Astrocyte of the spinal cord (primary cell): ENCODE data around the gene PATZ1.

Experiments used
- DNase-seq: peaks from one replicate; pipeline ENCODE4 v3.0.0; 2011; ENCODE audit warnings: low read depth, low spot score
- H3K4me3 ChIP-seq: 2 replicates; pipeline ENCODE4 v1.5.1; 2011; ENCODE audit warnings: low read depth, mild to moderate bottlenecking, low read length, moderate library complexity
- in situ Hi-C: cut with HindIII; loops from 2 replicates; pipeline ENCODE4 v1.10.0; 2017; ENCODE audit warnings: low sequenced_read_pairs
- TF ChIP-seq, protein P1 (sequence below): IDR thresholded peaks from 2 replicates; pipeline ENCODE4 v1.5.1; 2012; ENCODE audit warnings: low read depth, mild to moderate bottlenecking, low read length, inconsistent platforms

Gene PATZ1

DNA sequence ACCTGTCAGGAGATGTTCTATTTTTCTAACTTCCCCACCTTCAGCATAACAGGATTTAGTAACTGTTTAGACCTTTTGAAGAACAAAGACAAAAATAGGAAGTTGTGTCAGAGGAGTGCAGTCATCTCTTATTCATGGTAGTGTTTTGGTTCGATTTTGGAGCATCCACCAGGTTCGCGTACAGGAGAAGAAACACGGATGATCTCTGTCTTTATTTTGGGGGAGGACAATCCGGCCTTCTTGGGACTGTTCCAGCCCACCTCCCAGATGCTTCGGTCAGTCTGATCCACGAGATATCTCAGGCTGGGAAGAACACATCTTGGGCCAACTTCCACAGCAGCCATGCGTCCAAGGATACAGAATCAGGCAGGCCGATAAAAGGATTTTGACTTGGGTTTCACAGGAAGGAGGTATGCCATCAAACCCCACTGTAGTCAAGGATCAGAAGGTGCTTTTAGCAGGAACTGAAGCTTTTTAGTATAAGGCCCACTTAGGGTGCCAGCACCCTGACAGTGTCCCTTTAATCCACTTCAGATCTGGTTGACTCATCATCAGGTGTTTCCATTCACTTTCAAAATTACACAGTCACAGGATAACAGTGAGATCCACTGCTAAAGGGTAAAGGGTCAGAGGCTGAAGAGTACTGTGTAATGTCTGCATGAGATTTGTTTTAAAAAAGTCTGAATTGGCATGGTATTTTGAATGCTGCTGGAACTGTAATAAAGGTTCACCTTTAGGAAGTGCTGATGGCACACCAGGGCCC is 16.5 kb downstream of the PATZ1 start:
- no peak overlapping the region for H3K4me3 ChIP-seq
- in situ Hi-C loops, result no loop called here
- TF ChIP-seq, protein P1, sequence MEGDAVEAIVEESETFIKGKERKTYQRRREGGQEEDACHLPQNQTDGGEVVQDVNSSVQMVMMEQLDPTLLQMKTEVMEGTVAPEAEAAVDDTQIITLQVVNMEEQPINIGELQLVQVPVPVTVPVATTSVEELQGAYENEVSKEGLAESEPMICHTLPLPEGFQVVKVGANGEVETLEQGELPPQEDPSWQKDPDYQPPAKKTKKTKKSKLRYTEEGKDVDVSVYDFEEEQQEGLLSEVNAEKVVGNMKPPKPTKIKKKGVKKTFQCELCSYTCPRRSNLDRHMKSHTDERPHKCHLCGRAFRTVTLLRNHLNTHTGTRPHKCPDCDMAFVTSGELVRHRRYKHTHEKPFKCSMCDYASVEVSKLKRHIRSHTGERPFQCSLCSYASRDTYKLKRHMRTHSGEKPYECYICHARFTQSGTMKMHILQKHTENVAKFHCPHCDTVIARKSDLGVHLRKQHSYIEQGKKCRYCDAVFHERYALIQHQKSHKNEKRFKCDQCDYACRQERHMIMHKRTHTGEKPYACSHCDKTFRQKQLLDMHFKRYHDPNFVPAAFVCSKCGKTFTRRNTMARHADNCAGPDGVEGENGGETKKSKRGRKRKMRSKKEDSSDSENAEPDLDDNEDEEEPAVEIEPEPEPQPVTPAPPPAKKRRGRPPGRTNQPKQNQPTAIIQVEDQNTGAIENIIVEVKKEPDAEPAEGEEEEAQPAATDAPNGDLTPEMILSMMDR, result no peak
- no peak for DNase-seq

DNA sequence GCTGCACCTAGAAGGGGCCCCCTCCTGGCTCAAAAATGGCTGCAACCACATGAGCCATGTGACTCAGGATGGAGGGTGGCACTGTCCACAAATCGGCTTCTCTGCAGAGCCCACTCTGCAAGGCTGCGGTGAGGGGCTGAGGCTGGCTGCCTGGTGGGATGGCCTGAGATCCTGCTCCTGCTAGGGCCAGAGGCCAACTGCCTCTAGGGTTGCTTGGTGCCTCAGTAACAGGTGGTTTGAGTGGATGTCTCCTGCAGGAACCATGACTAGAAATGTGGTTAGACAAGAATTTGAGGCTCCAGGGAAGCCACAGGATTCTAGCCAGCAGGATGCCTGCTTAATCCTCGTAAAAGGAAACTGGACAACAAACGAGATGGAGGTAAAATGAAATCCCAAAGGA is 17.1 kb downstream of the PATZ1 start:
- H3K4me3 ChIP-seq, result no peak overlapping the region
- in situ Hi-C loops, result no loop called here
- TF ChIP-seq, protein P1, result no peak
- peak; percentile 40 for DNase-seq

DNA sequence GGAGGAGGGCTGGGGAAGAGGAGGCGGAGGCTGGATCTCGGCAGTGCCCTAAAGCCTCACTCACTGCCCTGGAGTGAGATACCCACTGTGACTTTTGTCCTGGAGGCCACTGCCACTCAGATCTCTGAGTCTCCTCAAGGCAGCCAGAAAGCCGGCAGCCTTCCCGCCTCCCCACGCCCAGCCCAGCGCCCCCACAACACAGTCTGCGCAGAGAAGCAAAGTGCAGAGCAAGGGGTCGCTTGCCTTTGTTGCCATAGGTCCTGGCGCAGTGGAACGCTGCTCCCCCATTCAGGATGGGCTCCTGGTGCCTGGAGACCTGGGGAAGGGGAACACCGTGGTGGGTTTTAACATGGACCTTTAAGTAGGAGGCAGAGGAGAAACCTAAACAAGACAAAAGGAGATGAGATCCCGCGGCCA is 17.6 kb downstream of the PATZ1 start:
- no peak for DNase-seq
- no peak overlapping the region for H3K4me3 ChIP-seq
- in situ Hi-C loops, result no loop called here
- TF ChIP-seq, protein P1, result no peak

DNA sequence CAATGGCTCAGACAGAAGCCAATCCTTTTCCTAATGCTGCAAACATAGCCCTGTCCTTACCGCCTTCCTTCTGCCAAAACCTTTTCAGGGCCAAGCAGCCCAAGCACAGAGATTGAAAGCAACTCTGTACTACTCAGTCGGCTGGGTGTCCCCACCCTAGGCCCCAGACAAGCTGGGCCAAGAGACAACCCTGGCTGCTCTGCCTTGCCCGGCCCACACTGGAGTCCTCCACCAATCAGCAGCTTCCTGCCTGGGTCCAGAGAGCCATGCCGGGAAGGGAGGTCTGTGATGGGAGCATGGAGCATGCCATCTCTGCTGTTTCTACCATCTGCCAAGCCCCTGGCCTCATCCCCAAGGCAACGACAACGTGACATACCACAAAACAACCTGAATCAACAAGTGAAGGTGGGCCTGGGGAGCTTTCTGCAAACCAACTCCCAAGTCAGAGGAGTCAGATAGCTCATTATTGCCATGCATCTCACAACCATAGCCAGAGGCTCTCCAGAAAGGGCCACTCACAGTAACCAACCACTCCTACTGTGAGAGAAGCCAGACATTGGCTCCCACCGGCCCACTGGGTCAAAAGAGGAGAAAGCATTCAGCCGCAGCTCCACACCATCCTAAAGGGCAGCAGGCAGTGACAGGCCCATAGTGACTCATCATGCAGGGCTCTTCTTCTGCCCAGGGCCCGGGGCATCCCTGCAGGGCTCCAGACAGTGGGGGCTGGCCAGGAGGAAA is 18.2 kb downstream of the PATZ1 start:
- in situ Hi-C loops, result no loop called here
- DNase-seq, result no peak
- H3K4me3 ChIP-seq, result no peak overlapping the region
- TF ChIP-seq, protein P1, result no peak

DNA sequence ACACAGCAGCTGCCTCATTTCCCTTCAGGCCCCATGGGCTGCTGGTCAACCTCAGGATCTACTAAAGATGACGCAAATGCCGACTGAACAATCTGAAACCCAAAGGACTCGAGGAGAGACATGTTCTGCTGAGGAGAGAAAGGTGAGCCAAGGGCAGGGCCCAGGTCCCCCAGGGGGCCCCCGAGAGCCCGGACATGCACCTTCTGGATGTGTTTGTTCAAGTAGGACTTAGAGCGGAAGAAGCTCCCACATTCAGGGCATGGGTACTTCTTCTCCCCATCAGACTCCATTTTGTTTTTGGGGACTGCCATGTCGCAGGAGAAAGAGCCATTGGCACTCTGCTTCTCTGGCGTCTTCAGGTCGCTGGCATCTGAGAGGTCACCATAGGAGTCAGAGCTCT is 19.3 kb downstream of the PATZ1 start:
- TF ChIP-seq, protein P1, result no peak
- no peak for DNase-seq

DNA sequence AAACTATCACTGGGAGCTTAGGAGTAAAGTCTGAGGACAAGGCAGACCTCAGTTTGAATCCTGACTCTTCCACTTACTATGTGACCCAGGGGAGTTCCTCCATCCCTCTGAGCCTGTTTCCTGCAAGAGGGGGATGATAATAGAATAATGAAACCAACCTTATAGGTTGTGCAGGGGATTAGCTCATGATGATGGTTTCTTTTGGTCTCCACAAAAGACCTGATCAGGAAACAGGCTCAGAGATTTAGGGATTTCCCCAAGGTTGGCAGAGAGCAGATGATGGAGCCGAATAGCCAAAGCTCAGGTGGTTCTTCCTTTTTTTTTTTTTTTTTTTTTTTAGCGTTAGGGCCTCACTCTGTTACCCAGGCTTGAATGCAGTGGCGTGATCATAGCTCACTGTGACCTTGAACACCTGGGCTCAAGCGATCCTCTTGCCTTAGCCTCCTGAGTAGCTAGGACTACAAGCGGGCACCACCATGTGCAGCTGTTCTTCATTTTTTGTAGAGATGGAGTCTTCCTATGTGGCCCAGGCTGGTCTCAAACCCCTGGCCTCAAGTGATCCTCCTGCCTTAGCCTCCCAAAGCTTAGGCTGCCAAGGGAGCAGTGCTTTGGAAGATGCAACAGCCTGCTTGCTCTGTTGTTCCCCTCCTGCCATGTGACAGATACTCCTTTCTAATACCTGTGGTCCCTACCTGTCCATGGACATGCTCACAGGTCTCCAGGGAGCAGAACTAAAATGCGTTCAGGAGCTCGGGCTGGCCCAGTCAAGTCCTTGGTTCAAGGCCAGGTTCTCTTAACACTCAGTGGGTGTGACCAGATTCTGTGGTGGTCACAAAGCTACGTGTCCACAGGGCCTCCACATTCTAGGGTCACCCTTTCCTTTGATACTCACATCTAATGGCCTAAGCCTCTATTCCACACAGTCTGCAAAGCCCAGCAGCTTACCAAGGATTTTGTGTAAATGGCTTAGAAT is 22.3 kb downstream of the PATZ1 start:
- H3K4me3 ChIP-seq, result no peak overlapping the region
- no peak for DNase-seq
- in situ Hi-C loops, result no loop called here
- TF ChIP-seq, protein P1, result no peak

More for the DNA sequence above, 19.3 kb downstream of the PATZ1 start:
- in situ Hi-C loops, result no loop called here
- H3K4me3 ChIP-seq, result no peak overlapping the region
